ENCODE data around the gene C1QTNF1.

DNA sequence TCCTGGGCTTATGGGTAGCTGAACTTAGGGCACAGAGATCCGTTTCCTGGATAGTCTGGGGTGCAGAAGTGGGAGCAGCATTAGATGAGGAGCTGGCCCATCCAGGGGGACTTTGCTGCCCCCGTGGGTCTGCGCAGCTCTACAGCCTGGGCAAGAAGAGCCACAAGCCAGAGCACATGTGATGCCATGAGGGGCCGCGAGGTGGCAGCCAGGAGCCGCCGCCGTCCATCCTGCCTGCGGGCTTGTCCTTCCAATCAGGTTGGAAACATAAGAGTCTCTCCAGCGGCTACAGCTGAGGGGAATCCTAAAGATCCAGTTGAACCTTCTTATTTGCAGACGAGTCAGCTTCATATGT, 21.9 kb downstream of the C1QTNF1 start:
- TF ChIP-seq POLR2A (IDR thresholded peaks at IDR 0.05) = no peak
- TF ChIP-seq, protein P1, sequence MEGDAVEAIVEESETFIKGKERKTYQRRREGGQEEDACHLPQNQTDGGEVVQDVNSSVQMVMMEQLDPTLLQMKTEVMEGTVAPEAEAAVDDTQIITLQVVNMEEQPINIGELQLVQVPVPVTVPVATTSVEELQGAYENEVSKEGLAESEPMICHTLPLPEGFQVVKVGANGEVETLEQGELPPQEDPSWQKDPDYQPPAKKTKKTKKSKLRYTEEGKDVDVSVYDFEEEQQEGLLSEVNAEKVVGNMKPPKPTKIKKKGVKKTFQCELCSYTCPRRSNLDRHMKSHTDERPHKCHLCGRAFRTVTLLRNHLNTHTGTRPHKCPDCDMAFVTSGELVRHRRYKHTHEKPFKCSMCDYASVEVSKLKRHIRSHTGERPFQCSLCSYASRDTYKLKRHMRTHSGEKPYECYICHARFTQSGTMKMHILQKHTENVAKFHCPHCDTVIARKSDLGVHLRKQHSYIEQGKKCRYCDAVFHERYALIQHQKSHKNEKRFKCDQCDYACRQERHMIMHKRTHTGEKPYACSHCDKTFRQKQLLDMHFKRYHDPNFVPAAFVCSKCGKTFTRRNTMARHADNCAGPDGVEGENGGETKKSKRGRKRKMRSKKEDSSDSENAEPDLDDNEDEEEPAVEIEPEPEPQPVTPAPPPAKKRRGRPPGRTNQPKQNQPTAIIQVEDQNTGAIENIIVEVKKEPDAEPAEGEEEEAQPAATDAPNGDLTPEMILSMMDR (IDR thresholded peaks at IDR 0.05) = peak; percentile 85 to 97
- no peak for TF ChIP-seq POLR2AphosphoS5 (IDR thresholded peaks at IDR 0.05)

Measured in suprapubic skin (tissue), 4 donors.